Astrocyte (in vitro differentiated cells and primary cell): Measurements from ENCODE around the gene MLLT10.

ENCODE experiments used
- EZH2 ChIP-seq: IDR thresholded peaks from 2 replicates; pipeline ENCODE4 v1.6.1; 2012; ENCODE audit warnings: mild to moderate bottlenecking, low read length, inconsistent platforms; ENCODE audit not compliant: insufficient read depth
- TF ChIP-seq, protein P1 (sequence below): IDR thresholded peaks from 2 replicates; pipeline ENCODE4 v1.5.1; 2011; ENCODE audit warnings: low read depth, mild to moderate bottlenecking, inconsistent platforms, low read length, moderate library complexity; ENCODE audit not compliant: insufficient read depth

DNA sequence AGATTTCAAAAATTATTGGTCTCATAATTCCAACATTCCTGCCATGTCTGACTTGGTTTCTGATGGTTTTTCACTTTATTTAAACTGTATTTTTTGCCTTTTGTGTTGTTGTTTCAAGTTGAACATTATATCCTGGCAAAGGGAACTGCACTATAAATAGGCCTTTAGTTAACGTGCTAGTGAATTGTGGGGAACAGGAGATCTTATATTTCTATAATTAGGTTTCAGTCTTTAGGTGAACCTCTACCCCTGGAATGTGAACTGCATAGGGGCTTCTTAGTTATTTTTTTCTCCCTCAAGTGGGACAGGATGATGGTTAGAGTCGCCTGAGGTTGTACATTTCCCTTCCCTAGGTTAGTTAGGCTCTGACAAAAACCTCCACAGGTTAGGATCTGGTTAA lies 128.6 kb downstream of the MLLT10 start:
- no peak for TF ChIP-seq EZH2
- TF ChIP-seq, protein P1, sequence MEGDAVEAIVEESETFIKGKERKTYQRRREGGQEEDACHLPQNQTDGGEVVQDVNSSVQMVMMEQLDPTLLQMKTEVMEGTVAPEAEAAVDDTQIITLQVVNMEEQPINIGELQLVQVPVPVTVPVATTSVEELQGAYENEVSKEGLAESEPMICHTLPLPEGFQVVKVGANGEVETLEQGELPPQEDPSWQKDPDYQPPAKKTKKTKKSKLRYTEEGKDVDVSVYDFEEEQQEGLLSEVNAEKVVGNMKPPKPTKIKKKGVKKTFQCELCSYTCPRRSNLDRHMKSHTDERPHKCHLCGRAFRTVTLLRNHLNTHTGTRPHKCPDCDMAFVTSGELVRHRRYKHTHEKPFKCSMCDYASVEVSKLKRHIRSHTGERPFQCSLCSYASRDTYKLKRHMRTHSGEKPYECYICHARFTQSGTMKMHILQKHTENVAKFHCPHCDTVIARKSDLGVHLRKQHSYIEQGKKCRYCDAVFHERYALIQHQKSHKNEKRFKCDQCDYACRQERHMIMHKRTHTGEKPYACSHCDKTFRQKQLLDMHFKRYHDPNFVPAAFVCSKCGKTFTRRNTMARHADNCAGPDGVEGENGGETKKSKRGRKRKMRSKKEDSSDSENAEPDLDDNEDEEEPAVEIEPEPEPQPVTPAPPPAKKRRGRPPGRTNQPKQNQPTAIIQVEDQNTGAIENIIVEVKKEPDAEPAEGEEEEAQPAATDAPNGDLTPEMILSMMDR: no peak
